ENCODE measurements around the gene DYSF. TPM values are rescaled to one million over a fixed set of nuclear protein-coding genes. Genes with fewer than 3 reads are reported as not detected.
"Not testable (repeated sequence)": the region's sequence is repeated elsewhere in the genome, so short reads cannot be mapped to it uniquely, and the experiment has no call there.

Gene DYSF
- under 1 TPM; 0.23 to 0.30 TPM for total RNA-seq

DNA sequence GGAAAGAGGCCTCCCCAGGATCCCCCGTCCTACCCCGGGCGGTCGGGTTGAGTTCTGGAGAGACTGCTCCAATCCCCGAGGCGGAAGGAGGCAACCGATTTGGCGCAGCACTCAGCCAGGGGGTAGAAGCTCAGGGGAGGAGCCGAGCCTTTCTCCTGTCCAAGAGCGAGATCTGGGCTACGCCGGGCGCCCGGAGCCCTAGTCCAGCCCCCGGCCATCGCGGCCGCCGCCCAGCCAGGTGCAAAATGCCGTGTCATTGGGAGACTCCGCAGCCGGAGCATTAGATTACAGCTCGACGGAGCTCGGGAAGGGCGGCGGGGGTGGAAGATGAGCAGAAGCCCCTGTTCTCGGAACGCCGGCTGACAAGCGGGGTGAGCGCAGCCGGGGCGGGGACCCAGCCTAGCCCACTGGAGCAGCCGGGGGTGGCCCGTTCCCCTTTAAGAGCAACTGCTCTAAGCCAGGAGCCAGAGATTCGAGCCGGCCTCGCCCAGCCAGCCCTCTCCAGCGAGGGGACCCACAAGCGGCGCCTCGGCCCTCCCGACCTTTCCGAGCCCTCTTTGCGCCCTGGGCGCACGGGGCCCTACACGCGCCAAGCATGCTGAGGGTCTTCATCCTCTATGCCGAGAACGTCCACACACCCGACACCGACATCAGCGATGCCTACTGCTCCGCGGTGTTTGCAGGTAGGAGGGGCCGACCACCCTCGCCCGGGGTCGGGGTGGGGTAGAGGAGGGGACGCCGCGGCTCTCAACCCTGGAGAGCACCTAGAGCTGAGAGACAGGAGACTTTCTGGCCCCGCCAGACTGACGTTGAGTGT lies at the start of gene DYSF:
Gene DYSF (plus strand): TSS at position 158 of the 817 bp plus-strand sequence.
- Mint-ChIP-seq H3K9me3 (no peaks in the 10 kb centered on the region), H3K36me3 (peaks cover 0 to 4% of the 10 kb centered on the region in 2 donors), H3K27ac (no peak within 1 kb of the TSS)
- no peak for DNase-seq (ENCODE audit: low spot score in 2 of 2)
- ATAC-seq = peak; percentile 17 to 36

DNA sequence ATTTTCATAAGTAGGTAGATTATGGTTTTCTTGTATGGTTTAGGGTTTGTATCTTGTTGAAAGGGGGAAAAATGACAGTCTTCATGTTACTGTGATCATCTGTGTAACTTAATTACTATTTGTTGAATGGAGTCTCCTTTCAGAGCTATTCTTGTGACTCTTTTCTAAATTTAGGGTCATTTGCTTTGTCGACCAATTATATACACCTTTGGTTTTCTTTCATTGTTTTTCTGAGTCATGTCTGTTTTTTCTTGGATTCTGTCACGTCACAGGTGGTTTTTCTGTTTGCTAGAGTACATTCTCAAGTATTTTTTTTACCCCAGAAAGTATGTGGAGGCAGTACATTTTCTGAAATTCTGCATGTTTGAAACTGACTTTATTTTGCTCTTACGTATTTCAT lies 43.8 kb upstream of the DYSF start:
- peaks cover 0 to 5% of the 10 kb centered on the region in 2 donors for H3K9me3 Mint-ChIP-seq
- H3K27ac Mint-ChIP-seq = no peak overlapping the region
- no peak for ATAC-seq
- peaks cover 21 to 30% of the 10 kb centered on the region in 2 donors for H3K36me3 Mint-ChIP-seq
- DNase-seq (ENCODE audit: low spot score in 2 of 2) = no peak

DNA sequence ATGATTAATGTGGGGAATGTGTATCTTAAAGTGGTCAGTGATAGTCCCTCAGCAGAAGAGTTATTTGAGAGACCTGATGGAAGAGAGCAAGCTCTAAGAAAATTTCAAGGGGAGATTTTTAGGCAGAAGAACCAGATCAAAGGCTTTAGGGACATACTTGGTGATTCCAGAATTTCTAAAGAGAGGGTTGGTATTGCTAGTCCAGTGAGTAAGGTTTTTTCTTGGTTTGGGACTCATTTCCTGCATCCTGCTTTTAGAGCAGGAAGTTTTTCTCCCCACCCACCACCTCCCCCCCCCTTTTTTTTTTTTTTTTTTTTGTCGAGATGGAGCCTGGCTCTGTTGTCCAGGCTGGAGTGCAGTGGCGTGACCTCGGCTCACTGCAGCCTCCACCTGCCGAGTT lies 42.7 kb upstream of the DYSF start:
- Mint-ChIP-seq H3K36me3 (peaks cover 21 to 29% of the 10 kb centered on the region in 2 donors), H3K9me3 (peaks cover 0 to 5% of the 10 kb centered on the region in 2 donors), H3K27ac (peak overlapping the region; percentile 18 to 29)
- no peak for ATAC-seq
- no peak for DNase-seq (ENCODE audit: low spot score in 2 of 2)

DNA sequence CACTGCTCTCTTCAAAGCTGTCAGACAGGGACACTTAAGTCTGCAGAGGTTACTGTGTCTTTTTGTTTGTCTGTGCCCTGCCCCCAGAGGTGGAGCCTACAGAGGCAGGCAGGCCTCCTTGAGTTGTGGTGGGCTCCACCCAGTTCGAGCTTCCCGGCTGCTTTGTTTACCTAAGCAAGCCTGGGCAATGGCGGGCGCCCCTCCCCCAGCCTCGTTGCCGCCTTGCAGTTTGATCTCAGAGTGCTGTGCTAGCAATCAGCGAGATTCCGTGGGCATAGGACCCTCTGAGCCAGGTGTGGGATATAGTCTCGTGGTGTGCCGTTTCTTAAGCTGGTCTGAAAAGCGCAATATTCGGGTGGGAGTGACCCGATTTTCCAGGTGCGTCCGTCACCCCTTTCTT lies 36.5 kb upstream of the DYSF start:
- peak overlapping the region in 1 of 2 donors; percentile 81 for H3K27ac Mint-ChIP-seq
- ATAC-seq; H3K36me3 Mint-ChIP-seq; DNase-seq (ENCODE audit: low spot score in 2 of 2); H3K9me3 Mint-ChIP-seq: not testable (repeated sequence)

DNA sequence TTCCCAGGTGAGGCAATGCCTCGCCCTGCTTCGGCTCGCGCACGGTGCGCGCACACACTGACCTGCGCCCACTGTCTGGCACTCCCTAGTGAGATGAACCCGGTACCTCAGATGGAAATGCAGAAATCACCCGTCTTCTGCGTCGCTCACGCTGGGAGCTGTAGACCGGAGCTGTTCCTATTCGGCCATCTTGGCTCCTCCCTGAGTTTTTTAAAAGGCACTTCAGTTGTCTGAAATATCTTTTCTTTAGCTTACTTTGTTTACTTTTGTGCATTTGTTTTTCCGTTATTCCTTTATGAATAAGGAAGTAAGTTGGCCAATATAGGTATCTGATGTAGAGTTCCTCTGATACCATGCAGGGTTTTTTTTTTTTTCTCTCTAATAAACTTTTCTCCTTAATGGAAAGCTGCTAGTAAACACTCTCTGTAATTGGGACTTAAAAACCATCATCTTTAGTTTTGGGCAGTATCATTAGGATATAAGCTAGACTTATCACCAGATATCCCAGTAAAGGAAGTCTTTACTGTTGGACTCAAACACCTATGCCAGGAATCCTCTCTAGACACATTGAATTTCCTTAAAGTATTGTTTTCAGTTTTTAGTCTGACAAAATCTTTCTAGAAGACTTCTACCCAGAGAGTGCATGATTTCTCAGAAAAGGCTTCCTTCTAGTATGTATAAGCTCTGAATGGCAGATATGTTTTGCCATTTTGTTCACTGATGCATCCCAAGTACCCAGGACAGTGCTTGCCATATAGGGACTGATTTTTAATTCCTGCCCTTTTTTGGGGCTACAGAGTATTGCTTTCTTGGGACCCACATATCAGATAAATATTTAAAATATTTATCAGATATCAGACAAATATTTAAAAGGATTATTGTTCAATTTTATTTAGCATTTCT lies 35.8 kb upstream of the DYSF start:
- DNase-seq (ENCODE audit: low spot score in 2 of 2) = no peak
- Mint-ChIP-seq H3K9me3 (no peaks in the 10 kb centered on the region), H3K27ac (peak overlapping the region in 1 of 2 donors; percentile 81), H3K36me3 (peaks cover 2 to 6% of the 10 kb centered on the region in 2 donors)
- peak; percentile 11 to 14 for ATAC-seq

DNA sequence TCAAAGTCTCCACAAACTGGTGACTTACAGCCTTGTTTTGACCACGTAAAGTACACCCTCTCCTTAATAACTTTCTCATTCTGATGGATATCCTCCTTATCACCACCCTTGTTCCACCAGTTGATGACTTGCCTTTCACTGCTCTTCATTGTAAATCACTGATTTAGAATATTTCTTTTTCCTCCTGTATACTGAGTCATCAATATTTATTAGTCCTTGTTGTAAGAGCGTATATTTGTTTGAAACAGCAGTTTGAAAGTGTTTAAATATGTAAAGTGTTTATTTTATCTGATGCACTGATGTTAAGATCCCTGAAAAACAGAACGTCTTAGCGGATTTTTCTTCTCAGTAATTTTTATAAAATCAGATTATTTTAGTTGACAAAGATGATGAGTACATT lies 34.2 kb upstream of the DYSF start:
- ATAC-seq (no peak), DNase-seq (ENCODE audit: low spot score in 2 of 2) (no peak)
- no peaks in the 10 kb centered on the region for H3K9me3 Mint-ChIP-seq
- H3K36me3 Mint-ChIP-seq = peaks cover 8 to 19% of the 10 kb centered on the region in 2 donors
- no peak overlapping the region for H3K27ac Mint-ChIP-seq

DNA sequence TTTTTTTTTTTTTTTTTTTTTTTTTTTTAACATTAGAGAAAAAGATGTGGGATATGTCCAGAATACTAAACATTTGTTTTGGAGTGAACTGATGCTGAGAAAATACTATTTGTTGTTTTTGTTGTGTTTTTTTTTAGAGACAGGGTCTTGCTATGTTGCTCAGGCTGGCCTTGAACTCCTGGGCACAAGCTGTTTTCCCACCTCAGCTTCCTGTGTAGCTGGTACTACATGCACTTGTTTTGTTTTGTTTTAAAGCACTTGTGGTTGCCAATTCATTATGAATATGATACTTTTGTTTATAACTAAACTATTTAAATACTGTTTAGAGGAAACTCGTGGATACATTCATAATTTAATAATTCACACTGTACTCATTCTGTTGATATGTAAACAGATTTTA lies 33.4 kb upstream of the DYSF start:
- ATAC-seq = no peak
- no peak overlapping the region for H3K27ac Mint-ChIP-seq
- no peak for DNase-seq (ENCODE audit: low spot score in 2 of 2)
- H3K9me3 Mint-ChIP-seq = no peaks in the 10 kb centered on the region
- peaks cover 8 to 19% of the 10 kb centered on the region in 2 donors for H3K36me3 Mint-ChIP-seq

DNA sequence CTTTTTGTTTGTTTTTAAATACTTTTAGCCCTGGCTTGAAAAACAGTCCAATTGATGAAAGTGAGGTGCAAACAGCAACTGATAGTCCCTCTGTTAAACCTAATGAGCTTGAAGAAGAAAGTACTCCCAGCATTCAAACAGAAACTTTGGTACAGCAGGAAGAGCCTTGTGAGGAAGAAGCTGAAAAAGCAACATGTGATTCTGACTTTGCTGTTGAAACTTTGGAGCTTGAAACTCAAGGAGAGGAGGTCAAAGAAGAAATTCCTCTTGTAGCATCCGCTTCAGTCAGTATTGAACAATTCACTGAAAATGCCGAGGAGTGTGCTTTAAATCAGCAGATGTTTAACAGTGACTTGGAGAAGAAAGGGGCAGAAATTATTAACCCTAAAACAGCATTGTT lies 30.6 kb upstream of the DYSF start:
- H3K27ac Mint-ChIP-seq = no peak overlapping the region

DNA sequence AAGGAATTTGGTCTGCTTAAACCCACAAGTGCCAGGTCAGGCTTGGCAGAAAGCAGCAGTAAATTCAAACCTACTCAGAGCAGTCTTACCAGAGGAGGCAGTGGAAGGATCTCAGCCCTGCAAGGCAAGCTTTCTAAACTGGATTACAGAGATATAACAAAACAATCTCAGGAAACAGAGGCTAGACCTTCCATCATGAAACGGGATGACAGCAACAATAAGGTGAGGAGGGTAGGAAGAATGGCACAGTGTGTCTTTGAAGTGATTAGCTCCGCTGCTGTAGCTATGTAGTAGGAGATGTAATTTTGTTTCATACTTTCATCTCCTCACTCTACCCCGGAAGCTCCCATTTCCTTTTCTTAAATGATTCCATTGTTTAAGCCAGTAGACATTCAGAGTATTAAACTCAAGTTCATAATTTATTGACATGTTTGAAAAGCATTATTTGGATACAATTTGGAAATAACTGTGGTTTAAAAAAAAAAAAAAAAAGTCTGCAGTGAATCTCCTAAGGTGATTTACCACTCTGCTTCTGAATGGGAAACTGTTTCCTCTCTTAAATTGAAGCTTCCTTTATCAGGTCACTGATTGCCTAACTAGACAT lies 29.4 kb upstream of the DYSF start:
- Mint-ChIP-seq H3K27ac (no peak overlapping the region), H3K36me3 (peaks cover 19 to 32% of the 10 kb centered on the region in 2 donors), H3K9me3 (no peaks in the 10 kb centered on the region)
- no peak for ATAC-seq
- DNase-seq (ENCODE audit: low spot score in 2 of 2) = no peak

More for the DNA sequence above, 30.6 kb upstream of the DYSF start:
- H3K9me3 Mint-ChIP-seq = no peaks in the 10 kb centered on the region
- ATAC-seq = no peak
- H3K36me3 Mint-ChIP-seq = peaks cover 19 to 32% of the 10 kb centered on the region in 2 donors
- DNase-seq (ENCODE audit: low spot score in 2 of 2) = no peak

DNA sequence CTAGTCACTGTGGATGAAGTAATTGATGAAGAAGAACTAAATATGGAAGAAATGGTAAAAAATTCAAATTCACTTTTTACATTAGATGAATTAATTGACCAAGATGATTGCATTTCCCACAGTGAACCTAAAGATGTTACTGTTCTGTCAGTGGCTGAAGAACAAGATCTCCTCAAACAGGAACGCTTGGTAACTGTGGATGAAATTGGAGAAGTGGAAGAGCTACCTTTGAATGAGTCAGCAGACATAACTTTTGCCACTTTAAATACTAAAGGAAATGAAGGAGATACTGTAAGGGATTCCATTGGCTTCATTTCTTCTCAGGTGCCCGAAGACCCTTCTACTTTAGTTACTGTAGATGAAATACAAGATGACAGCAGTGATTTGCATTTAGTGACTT lies 26.6 kb upstream of the DYSF start:
- Mint-ChIP-seq H3K27ac (no peak overlapping the region), H3K9me3 (no peaks in the 10 kb centered on the region), H3K36me3 (peaks cover 19 to 27% of the 10 kb centered on the region in 2 donors)
- no peak for ATAC-seq
- no peak for DNase-seq (ENCODE audit: low spot score in 2 of 2)

DNA sequence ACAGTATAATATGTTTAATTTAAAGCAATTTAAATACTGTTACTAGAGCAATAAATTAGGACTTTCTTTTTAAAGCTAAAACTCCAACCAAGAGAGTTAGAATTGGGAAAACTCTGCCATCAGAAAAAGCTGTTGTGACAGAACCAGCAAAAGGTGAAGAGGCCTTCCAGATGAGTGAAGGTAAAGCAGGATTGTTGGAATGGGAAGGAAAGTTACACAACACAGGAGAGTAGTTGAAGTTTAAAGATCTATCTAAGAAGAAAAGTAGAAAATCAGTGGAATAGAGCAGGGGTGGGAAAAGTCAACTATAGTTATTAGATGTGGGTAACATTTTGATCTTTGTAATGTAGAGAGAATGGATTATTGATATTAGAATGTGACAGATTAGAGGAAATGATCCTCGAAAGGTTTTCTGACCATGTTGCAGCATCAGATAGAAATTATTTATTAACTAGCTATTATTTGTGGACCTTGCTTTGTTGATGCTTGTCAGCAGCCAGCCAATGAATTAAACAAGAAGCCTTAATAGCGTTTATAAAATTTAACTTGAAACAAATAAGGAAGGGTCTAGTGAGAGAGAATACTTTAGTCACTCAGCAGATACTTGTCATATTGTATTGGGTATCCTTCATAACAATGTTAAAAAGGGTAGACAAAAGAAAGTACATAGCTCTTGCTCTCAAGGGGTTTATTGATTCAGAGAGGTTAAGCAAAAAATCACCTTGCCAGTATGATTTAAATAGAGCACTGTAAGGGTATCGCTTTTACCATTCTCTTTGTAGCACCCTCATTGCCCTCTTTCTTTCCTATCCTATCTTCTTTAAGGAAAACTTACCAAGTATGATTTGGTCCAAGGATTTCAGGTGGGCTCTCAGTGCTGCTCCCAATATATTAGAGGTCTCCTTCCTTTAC lies 24.6 kb upstream of the DYSF start:
- Mint-ChIP-seq H3K9me3 (no peaks in the 10 kb centered on the region), H3K27ac (no peak overlapping the region), H3K36me3 (peaks cover 11 to 14% of the 10 kb centered on the region in 2 donors)
- ATAC-seq (no peak), DNase-seq (ENCODE audit: low spot score in 2 of 2) (no peak)

DNA sequence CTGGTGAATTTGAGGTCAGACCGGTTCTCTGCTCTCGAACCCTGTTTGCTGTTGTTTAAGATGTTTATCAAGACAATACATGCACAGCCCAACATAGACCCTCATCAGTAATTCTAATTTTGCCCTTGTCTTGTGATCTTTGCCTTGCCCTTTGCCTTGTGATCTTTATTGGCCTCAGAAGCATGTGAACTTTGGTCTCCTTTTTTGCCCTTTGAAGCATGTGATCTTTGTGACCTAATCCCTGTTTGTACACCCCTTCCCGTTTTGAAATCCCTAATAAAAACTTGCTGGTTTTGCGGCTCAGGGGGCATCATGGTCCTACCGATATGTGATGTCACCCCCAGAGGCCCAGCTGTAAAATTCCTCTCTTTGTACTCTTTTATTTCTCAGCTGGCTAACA lies 8.2 kb upstream of the DYSF start:
- ATAC-seq; DNase-seq (ENCODE audit: low spot score in 2 of 2); H3K9me3 Mint-ChIP-seq: not testable (repeated sequence)
- peak overlapping the region in 1 of 2 donors; percentile 13 for H3K27ac Mint-ChIP-seq
- H3K36me3 Mint-ChIP-seq = peaks cover 0 to 11% of the 10 kb centered on the region in 2 donors

DNA sequence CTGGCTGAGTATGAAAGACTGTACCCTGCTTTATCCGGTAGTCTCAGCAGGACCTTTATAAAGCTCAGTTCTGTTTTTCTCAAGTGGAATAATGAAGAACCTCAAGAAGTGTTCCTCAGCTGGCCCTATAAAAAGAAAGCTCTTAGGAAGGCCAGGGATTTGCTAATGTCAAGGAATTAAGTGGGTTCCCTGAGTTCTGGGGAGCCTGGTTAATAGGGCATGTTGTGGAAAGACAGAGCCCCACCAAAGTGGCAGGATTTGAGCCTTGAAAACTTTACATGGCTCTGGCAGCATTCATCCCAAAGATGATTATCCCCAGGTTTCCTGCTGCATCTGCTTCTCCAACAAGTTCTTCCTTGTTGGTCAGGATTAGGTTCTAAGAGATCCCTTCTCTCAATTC lies 6.9 kb upstream of the DYSF start:
- Mint-ChIP-seq H3K27ac (no peak overlapping the region), H3K36me3 (peaks cover 0 to 3% of the 10 kb centered on the region in 2 donors), H3K9me3 (no peaks in the 10 kb centered on the region)
- ATAC-seq (no peak), DNase-seq (ENCODE audit: low spot score in 2 of 2) (no peak)

DNA sequence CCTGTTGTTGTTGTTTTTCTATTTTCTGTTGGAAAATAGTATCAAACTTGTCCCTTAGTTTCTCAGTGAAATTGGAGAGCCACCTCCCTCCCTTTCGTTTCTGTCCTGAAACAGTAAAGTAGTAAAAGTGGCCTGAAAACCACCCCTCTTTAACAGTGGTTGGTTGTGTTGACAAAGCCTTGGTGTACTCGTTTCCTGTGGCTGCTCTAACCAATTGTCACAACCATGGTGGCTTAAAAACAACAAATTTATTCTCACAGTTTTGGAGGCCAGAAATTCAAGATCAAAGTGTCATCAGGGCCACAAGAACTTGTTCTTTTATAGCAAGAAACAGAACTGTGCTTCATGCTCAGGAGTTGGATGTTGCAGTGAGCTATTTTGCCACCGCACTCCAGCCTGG lies 4.0 kb upstream of the DYSF start:
- ATAC-seq = no peak
- Mint-ChIP-seq H3K27ac (no peak overlapping the region), H3K36me3 (no peaks in the 10 kb centered on the region), H3K9me3 (no peaks in the 10 kb centered on the region)
- no peak for DNase-seq (ENCODE audit: low spot score in 2 of 2)

DNA sequence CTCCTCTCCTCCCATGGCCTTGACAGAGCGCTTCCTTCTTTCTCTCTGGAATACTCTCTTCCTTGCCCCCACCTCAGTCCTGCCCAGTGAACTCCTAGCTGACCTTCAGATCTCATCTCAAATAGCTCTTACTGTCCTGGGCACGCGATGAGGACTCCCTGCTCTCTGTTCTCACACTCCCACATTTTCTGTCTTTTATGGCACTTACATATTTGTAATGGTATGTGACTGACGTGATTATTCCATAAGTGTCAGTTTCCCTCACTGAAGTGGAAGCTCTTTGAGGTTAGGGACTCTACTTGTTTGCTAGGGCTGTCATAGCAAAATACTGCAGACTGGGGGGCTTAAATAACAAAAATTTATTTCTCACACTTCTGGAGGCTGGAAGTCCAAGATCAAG lies 1.7 kb upstream of the DYSF start:
- DNase-seq (ENCODE audit: low spot score in 2 of 2) = no peak
- ATAC-seq = no peak
- Mint-ChIP-seq H3K27ac (no peak overlapping the region), H3K36me3 (peaks cover 0 to 4% of the 10 kb centered on the region in 2 donors), H3K9me3 (no peaks in the 10 kb centered on the region)

DNA sequence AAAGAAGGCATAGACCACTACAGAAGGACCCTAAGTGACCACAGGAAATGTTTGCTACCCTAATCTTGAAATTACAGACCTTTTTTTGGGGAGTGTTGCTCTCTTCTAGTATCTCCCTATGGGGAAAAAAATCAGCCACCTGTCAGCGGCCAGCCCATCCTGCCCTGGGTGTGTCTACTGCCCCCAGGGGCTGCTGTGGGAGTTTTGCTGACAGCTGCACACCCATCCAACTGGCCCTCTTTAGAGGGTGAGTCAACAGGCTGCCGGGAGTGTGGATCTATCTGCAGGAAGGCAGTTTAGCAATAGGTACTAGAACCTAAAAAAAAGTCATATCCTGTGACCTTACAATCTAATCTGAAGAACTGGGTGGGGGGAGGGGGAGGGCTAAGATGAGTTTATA lies 796 bp upstream of the DYSF start:
- H3K9me3 Mint-ChIP-seq = no peaks in the 10 kb centered on the region
- peak; percentile 54 to 84 for ATAC-seq
- no peak overlapping the region for H3K27ac Mint-ChIP-seq
- DNase-seq (ENCODE audit: low spot score in 2 of 2) = no peak
- peaks cover 0 to 4% of the 10 kb centered on the region in 2 donors for H3K36me3 Mint-ChIP-seq

Measured in activated naive CD4-positive, alpha-beta T cell treated with anti-CD3 and anti-CD28 coated beads, Interleukin-2, amount 50 U/mL, for 72 hours (primary cell).